Spleen (tissue), 7 donors: ENCODE data around the gene PAK6.

Experiments used
- CTCF ChIP-seq, 11 experiments: fragments of 200-600 bp in 7 of 11; fragments of 450-650 bp in 4 of 11; sonication (generic) in 4 of 11; IDR thresholded peaks in 8 of 11; conservative IDR thresholded peaks in 3 of 11; 1 replicate in 7 of 11; 2 replicates in 4 of 11; pipeline versions ENCODE4 v1.4.0 to v1.8.0; 2016 to 2021; ENCODE audit warnings: antibody characterized with exemption in 11 of 11, inconsistent platforms in 4 of 11, mild to moderate bottlenecking in 1 of 11
- POLR2AphosphoS5 ChIP-seq, 3 donors: sonication (generic); formaldehyde crosslinking; IDR thresholded peaks; one replicate each; pipeline ENCODE4 v1.5.1; 2017; ENCODE audit warnings: antibody characterized with exemption in 3 of 3
- donor health status: DM: no; HTN: no; CAD: no; lungs with moderate emphysema.
- donor health status: DM: no; HTN: no; CAD: no.
- donor health status: DM: no; HTN: no; CAD: no.

GRCh38 chr15:40295877-40296560 is 57.2 kb downstream of the PAK6 start:
- TF ChIP-seq POLR2AphosphoS5 (IDR thresholded peaks at IDR 0.05) (peak in 2 of 3 donors; percentile 12 to 20), CTCF (IDR thresholded peaks at IDR 0.05 in 8 of 11, conservative IDR thresholded peaks at IDR 0.05 in 3 of 11) (no peak)
